Left lobe of liver (tissue), 2 donors: ENCODE data around the gene FBXO38. TPM values are rescaled to one million over a fixed set of nuclear protein-coding genes. Genes with fewer than 3 reads are reported as not detected.
A peak's percentile ranks its signal among the peaks of the same experiment; 100 is the strongest.

Experiments
- ATAC-seq: fragments of 200-7000 bp; cut with Tn5 transposase; one replicate; pipeline ENCODE4 v1.9.1; 2020; ENCODE audit warnings: mild to moderate bottlenecking, moderate library complexity
- DNase-seq: peaks from one replicate; pipeline ENCODE4 v3.0.0-alpha.2; 2020; ENCODE audit warnings: low spot score
- total RNA-seq: library from RNA; stranded (reverse); gene quantifications from one replicate; pipeline ENCODE4 v1.2.1, GENCODE V29; 2021
- donor health status: DM: no; HTN: no; CAD: no; lungs with moderate emphysema.
- donor health status: DM: no; HTN: yes; CAD: no.

FBXO38 gene
- total RNA-seq, 1 donor from 2014 or later, result 23.9 TPM

DNA sequence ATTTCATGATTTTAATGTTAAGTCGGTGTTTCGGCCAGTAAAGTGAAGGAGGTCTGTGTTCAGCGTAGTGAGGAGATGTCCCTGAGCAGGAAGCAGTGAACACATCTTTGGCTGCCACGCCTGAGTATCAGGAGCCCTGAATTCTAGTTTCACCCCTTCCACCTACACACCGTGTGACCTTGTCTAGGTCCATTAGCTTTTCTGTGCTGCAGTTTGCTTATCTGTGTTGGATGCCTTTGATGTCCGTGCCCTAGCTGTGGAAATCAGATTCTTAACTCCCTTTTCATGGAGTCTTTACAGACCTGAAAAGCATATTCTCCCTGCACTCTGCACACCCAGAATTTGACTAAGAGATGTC, 601 bp downstream of the FBXO38 start:
- peak; percentile 8 for ATAC-seq
- no peak for DNase-seq

DNA sequence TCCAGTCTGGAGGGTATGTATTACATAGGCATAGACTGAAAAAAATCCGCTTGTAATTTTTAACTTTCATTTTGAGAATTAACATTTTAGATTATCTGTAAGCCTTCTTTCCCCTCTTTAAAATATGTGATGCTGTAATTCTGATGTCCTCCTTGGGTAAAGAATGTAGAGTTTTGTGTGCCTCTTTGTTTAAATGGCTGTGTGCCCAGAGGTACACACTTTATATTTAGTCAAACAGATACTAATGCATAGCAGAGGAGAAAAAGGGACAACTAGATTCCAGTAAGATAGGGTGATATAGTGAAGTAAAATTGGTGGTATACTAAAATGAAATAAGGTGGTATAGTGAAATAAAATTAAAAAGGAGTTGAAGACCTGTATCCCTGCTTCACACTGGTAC, 1.3 kb downstream of the FBXO38 start:
- ATAC-seq, result no peak
- no peak for DNase-seq

DNA sequence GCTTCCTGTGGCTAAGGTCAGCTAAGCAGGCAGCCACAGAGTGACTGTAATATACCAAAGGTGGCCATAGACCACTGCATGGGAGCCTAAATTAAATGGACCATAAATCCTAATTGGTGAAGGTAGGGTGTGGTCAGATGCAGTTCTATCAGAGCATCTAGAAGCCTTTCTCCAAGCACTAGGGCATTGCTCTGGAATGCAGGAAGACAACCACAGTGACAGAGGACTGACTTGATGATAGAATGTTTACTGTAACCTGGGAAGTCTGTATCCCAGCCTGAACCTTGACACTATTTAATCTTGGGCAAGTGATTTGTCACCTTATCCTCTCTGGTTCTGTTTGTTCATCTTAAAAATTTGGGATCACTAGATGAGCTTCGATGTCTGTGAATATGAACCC, 2.3 kb downstream of the FBXO38 start:
- no peak for DNase-seq
- no peak for ATAC-seq

DNA sequence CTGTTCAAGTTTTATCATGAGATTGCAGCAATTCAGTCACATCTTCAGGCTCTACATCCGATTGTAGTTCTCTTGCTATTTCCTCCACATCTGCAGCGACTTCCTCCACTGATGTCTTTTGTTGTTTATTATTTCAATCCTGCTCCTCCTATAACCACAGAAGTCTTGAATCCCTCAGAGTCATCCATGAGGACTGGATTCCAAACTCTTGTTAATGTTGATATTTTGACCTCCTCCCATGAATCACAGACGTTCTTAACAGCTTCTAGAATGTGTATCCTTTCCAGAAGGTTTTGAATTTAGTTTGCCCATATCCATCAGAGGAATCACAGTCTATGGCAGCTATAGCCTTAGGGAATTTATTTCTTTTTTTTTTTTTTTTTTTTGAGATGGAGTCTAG, 3.6 kb downstream of the FBXO38 start:
- DNase-seq (no peak), ATAC-seq (no peak)

DNA sequence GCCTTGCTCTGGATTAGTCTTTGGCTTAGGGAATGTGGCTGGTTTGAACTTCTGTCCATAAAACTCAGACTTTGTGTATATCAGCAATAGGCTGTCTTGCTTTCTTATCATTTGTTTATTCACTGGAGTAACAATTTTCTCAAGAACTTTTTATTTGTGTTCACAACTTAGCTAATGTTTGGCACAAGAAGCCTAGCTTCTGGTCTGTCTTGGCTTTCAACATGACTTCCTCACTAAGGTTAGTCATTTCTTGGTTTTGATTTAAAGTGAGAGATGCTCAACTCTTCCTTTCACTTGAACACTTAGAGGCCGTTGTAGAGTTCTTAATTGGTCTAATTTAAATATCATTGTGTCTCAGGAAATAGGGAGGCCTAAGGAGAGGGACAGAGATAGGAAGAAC, 4.9 kb downstream of the FBXO38 start:
- no peak for DNase-seq
- no peak for ATAC-seq

DNA sequence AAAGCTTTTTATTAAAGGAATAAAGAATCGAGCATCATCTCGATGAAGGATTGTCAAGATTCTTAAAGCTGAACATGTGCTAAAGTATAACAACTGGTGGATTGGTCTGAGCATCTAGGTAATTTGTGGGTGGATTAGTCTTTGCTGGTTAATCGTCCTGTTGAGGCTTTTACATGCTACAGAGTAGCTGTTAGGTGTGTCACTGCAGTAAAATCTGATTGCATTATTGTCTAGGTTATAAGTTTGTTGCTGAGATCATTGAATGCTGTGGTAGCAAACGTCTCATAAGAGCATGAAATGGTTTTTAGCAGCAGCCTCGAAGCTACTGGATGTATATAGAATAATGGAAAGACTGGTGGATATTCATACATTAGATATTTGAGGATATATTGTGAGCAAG, 7.2 kb downstream of the FBXO38 start:
- DNase-seq, result no peak
- no peak for ATAC-seq

DNA sequence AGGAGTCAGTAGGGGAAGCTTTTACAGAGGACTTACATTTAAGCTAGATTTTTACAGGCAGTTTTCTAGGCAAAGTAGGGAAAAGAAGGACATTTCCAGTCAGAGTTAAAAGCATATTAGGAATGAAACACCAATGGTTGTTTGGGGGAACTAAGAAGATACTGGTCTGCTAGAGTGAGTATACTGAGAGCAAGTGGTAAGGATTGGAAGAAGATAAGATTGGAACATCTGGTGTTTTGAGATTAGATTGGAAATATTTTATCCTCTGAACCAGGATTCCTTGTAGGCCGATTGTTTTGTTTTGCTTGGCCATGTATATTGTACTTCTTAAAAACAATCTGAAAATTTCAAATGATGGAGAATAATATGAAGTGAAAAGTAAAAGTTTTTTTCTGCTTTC, 7.7 kb downstream of the FBXO38 start:
- ATAC-seq (no peak), DNase-seq (no peak)

DNA sequence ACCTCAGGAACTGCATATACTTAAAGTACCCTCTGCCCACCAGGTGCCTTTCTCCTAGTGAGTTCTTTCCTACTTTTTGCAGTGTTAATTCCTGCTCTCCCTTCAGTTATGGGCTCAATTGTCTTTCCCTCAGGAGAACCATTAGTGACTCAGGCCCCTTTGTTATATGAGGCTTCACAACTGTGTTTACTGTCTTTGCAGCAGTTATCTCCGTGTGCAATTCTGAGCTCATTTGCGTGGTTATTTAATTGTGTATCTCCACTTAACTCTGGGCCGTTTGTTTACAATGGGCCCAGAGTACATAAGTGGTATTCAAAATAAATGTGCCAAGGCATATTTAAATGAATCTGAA, 9.6 kb downstream of the FBXO38 start:
- ATAC-seq, result no peak
- no peak for DNase-seq

DNA sequence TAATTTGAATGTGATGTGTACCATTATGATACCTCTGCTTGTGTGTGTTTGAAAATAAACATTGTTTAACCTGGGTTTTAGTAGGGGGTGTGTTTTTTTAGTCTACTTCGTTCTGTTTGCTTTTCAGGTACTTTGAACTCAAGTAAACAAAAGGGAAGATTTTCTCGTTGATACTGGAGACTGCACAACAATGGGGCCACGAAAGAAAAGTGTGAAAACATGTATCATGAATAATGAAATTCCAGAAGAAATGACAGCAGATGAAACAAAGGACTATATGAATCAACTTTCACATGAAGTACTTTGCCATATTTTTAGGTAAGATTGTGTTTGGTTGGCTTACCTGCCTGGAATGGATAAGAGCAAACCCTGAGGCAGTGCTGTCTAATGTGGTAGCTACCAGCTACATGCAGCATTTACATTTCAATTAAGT, 10.8 kb downstream of the FBXO38 start:
- no peak for DNase-seq
- peak; percentile 87 for ATAC-seq

DNA sequence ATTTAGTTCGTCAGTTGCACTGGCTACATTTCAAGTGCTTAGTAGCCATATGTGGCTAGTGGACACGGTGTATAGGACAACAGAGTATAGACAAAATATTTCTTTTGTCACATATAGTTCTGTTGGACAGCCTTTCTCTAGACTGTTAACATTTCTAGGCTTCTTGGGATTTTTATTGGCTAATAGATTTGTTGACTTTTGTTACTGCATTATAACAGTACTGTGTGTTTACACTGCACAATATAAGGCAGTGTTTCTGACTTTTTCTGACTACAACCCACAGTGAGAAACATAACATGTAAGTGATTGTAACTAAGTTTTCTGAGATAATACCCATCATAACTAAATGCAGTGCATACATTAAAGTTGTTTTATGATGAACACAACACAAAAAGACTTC, 11.3 kb downstream of the FBXO38 start:
- ATAC-seq (peak; percentile 71), DNase-seq (no peak)

DNA sequence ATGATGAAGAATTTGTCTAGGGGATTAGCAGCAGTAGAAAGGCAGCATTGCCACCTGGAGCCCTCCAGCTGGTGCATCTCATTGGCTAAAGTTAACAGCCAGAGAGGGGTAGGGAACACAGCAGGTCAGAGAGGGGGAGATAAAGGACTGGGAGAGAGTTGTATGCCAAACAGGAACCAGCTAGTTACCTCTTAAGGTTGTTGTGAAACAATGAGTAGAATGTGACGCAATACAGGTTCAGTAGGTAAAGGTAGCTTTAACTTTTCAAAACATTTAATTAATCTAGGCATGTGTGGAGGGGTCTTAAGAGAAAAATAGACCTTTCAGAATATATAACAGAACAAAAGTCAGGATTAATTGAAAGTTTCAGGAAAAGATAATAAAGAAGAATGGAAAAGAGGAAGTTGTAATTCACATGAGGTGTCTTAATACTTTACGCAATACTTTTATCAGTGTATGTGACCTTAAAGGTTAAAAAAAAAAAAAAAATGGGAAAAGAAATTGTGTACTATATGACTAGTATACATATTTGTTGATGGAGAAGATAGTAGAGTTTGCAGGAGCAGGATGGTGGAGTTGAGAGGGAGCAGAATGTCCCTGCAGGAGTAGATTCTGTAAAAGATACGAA, 14.3 kb downstream of the FBXO38 start:
- peak; percentile 28 for ATAC-seq
- no peak for DNase-seq

DNA sequence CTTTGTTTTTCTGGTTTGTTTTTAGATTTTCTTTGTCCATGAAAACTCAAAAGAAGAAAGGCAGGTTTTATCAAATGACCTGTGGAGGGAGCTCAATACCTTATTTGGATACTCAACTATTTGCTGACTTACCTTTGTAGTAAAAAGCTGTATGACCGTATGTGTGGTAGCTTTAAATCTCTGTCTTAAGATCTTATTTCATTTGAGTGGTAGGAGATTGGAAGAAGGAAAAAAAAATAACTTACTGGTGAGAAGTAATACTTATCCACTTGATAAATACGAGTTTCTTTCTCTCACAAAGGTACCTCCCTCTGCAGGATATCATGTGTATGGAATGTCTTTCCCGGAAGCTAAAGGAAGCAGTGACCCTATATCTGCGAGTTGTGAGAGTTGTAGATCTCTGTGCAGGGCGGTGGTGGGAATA, 15.0 kb downstream of the FBXO38 start:
- ATAC-seq (no peak), DNase-seq (no peak)

DNA sequence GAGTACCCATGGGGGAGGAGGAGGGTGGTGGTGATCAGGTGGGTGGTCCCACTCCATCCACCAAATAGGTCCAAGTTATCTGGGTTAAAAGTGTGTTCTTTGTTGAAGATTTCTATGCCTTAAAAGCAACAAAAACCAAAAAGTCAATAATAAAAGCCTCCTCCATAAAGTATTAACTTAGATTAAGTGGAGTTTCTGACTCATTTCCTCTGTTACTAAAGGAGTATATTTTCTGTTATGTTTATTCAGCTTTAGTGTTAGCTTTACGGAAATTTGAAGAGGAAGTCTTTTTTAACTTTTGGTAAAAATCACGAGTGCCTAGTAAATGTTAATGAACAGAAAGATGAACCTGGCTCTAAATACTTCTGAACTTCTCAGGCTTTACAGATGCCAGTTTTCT, 17.8 kb downstream of the FBXO38 start:
- ATAC-seq (no peak), DNase-seq (no peak)

DNA sequence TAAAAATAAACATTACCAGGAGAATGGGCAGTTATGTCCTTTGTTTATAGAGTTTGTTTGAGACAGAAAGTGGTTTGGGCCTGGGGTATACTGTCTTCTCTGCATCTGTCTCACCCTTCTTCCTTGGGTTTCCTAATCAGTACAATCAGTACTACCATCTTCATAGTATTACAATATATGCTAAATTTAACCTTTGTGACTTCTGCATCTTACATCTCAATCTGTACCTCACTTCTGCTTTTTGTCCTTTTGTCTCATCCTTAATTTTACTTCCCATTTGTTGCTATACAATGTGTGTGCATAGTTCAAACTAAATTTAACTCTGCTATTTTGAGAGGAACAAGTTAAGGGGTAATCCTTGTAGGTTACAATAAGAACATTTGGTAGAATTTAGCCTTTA, 19.6 kb downstream of the FBXO38 start:
- DNase-seq (no peak), ATAC-seq (no peak)

DNA sequence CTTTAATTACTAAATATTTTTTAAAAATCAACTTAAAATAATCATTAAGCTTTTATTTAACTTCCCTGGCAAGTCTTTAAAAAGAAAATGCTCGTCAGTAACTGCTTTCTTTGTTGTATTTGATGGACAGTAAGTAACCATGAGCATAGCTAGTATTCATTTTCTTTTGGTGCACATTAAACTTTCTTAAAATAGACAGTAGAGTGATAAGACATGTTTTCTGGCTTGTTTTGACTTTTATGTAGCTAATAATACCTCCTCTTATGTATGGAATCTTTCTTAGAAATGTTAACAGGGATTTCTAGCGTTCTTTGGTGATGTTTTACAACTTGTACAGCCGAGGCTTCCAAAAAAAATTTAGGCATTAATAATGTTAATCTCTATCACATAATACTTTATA, 22.6 kb downstream of the FBXO38 start:
- DNase-seq, result no peak
- ATAC-seq, result no peak

DNA sequence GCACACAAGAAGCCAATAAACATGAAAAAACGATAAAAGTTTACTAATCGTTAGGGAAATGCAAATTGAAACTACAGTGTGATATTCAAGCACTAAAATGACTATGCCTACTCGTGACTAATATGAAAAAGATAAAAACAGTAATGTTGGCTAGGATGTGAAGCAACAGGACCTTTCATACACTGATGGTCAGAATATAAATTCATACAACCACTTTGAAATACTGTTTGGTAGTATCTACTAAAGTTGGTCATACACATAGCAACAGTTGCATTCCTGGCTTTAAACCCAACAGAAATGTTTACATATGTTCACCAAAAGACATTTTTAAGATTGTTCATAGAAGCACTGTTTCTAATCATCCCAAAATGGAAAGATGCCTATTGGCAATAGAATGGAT, 24.3 kb downstream of the FBXO38 start:
- ATAC-seq (no peak), DNase-seq (no peak)

DNA sequence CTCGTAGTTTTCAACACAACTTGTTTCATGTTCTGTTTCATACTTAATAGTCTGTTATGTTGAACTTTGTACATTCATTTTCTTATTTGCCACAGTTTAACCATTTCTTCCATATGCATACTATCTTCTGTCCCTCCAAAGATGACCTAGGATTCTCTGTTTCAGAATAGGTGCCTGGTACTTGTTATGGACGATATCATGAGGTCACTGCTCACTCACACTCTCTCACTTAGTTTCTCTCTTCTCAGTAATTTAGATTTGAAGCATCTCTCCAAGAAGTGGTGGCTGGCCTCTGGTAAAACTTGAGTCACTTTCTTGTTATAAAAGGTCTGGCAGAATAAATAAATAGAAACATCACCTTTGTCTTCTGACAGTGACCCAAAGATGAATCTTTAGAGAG, 28.4 kb downstream of the FBXO38 start:
- DNase-seq (no peak), ATAC-seq (no peak)

DNA sequence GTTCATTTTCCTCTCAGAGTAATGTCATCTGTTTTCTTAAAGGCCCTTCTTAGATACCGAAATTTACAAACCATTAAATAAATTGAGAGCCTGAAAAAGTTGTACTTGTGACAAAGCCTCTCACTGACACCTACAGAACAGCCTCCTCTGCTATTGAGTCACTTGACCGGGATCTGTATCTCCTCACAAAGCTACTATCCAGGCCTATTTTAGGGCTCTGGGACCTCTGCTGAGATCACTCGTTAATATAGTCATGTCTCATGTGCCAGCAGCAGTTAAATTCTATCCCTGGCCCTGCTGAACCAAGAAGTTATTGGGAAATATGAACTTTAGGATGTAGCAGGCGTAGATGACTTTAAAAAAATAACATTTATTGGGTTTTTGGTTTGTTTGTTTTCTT, 31.1 kb downstream of the FBXO38 start:
- no peak for ATAC-seq
- DNase-seq, result no peak

DNA sequence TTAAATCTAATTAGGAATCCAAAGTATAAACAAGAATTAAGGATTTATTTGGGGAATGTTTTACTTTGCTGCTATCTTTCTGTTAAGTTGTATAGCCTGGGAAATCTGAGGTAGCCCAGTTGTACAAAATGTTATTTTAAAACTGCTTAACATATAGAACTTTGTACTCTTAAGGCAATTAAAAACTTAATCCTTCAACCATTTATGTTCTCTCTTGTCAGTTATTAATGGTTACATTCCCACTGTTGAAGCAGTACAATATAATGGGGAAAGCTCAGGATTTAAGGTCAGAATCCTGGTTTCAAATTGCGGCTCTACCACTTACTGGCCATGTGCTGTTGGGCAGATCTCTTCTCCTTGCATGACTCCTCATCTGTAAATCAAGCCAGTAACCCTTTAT, 32.7 kb downstream of the FBXO38 start:
- ATAC-seq (no peak), DNase-seq (no peak)

DNA sequence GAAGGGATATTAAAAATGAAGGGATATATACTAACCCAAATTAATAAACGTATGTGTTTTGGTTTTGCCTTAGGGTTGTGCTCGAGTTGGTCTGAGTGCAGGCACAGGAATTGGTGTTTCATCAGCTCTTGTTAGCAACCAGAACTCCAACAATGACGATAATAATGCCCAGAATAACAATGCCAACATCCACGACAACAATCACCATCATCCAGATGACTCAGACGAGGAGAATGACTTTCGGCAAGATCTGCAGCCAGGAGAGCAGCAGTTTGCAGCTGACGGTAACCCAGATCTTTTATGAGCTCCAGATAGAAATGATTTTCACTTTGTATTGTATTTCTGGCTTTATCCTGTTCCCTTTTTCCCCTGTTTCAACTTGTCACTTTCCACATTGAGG, 33.2 kb downstream of the FBXO38 start:
- no peak for ATAC-seq
- no peak for DNase-seq

DNA sequence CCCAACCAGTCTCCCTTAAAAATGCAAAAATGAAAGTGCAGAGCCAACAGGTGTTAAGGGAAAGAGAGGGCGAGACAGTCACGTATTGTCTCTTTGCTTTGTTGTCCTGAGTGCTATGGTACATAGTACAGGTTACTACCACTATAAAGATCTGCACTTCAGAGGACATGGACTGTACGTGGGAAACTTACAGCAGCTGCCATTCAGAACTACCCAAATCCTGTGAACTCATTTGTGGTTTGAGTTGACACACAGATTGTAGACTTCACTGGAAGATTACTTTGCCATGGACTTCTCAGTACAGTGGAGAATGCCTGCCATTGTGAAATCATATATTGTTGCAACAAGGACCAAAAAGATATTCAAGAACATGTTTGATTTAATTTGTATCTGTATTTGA, 34.8 kb downstream of the FBXO38 start:
- ATAC-seq (no peak), DNase-seq (no peak)

DNA sequence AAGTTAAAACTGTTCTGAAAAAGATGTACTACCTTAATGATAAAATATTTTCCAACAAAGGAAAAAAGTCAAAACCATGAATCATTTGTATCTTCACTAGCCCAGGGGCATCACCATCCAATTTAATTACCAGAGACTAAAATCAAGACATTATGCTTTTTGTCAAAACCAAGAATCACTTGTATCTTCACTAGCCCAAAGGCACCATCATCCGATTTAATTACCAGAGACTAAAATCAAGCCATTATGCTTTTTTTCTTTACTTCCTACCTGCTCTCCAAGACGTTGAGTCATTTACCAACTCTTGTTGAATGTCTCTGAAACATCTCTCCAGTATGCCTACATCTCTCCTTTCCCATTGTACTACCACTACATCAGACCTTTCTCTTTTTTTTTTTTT, 37.9 kb downstream of the FBXO38 start:
- no peak for DNase-seq
- no peak for ATAC-seq

DNA sequence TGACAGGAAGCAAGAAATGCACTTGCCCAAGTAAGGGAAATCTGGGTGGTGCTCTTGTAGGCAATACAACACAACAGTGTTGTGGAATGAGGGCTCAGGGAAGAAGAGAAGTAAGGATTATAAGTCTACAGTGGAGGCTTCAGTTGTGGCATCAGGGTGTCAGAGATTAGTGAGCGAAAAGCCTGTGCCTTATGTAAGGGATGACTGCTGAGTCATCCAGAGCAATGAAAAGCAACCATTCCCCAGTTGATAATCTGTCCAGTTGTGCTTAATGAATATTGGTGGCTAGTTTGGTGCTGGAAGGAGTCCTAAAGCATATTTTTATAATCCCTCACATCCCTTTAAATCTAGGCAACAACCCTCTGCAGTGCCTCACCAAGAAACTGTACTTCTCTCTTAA, 42.0 kb downstream of the FBXO38 start:
- peak; percentile 19 for ATAC-seq

DNA sequence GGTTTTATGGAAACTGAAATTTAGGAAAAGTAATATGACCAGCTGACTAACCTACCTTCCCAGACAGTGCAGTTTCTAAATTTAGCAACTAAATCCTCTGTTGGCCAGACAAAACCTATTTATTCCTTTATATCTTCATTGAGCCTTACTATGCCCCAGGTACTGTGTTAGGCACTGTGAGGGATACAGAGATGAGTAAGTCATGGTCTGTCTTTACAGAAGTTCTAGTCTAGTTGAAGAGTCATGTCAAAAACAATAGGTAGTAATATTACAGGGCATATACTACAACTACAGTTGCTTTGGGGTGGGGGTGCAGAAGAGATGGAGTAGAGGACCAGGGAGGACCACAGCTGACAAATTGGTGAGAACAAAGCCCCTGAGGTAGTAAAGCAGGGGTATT, 42.8 kb downstream of the FBXO38 start:
- no peak for DNase-seq
- no peak for ATAC-seq

More for the DNA sequence above, 42.0 kb downstream of the FBXO38 start:
- no peak for DNase-seq
